Measurements from ENCODE around the gene MS4A12.
"Not testable (repeated sequence)": the region's sequence is repeated elsewhere in the genome, so short reads cannot be mapped to it uniquely, and the experiment has no call there.

Gene MS4A12

DNA sequence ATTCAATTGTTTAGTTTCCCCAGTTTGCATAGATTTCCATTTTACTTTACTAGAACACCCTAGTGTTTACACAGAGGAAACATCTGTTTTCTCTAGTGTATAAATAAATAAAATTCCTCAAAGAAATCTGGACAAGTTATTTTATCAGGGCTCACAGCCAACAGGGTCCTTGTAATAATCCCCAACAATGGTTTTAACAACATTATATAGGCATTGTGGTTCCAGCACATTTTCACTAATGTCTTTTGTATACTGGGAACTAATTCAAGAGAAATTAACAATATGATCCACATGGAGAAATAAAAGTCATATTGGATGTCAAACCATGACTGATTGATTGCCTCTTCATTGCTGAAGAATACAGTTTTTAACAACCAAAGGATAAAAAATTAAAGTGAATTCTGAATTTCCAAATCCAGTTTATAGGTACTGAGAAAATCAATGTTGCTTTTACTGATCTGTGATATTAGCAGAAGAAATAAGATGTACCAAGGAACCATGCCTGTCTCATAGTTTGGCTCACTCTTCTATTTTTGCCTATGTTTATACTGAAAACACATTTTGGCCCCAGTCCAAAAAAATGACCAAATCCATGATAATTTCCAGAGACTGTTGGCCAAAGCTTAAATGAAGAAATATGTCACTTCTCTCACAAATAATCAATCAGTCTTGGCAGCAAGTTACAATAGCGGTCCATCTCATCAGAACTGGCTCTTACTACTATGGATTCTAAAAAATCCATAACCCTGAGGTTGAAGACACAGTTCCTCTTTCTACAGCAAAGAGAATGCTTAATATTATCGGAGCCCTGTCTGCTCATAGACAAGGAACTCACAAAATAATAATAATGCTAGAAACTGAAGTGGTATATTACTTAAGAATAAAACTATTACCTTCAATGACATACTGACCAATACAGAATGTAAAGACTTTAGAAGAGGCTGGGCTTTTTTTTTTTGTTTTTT lies 21.2 kb downstream of the MS4A12 start:
- DNase-seq = no peak

DNA sequence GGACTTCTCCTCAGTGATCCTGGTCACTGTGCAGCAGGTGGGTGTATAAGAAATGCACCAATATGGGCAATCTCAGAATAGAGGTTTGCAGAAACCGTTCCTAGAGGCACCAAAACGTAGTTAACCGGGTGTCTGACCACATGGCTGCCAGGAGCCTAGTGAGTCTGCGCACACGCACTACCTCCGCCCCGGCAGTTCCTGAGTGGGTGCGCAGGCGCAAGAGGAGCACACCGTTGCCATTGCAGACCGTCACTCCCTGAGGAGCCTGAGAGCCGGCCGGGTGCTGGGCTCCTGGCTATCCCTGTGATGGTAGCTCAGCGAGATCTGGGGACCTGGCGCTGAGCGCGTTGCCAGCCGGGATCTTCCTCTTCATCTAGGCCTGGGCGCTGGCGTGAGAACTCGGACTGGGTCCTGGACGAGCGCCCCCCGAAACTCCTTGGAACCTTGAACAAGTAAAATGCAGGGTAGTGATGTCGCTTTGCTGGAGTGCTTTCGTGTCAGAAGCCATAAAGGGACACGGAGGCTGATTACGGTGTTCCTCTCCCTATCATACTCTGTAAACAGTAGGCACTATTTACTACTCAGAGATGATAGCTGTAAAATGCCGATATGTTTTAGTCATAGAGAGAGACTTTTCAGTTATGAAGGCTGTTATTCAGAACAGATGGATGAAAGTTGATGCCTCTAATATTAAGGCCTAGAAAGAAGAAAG lies 22.7 kb downstream of the MS4A12 start, which contains the start of gene MS4A13:
MS4A13 (plus strand) TSS at position 249 of the 712 bp plus-strand sequence. CDS start 2,692 bp downstream, outside the sequence.
- no peak for DNase-seq

DNA sequence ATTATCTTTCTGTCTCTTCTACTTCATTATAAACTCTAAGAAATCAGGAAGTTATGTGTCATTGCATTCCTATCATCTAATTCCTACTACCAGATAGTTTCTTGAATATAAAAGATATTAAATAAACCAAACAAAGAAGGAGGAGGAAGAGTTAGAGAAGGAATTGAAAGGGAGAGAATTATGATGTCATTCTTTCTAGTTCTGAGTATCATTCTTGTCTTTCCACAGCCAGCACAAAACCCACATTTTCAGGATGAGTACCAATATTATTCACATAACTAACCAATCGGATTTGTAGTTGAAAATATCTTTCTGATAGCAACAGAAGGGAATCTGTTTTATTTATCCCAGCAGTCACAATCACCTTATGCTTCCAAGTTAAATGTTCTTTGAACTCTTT lies 35.9 kb downstream of the MS4A12 start:
- DNase-seq = no peak

DNA sequence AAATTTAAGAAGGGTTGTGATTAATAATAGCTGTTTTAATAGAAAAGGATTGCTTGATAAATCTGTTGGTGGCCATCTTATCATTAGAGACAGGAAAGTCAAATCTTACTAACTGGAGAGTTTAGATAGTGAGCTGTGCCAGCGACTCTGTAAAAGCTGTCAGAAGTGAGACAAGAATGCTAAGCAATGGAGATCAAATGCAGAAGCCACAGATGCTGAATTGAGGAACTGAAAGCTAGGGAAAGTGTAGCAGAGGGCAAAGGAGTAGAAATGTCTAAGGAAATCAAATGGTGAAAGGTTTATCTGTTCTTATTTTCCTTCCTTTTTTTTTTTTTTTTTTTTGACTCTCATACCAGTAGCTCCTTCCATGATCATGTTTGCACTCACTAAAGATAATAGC lies 36.4 kb downstream of the MS4A12 start:
- DNase-seq = no peak

DNA sequence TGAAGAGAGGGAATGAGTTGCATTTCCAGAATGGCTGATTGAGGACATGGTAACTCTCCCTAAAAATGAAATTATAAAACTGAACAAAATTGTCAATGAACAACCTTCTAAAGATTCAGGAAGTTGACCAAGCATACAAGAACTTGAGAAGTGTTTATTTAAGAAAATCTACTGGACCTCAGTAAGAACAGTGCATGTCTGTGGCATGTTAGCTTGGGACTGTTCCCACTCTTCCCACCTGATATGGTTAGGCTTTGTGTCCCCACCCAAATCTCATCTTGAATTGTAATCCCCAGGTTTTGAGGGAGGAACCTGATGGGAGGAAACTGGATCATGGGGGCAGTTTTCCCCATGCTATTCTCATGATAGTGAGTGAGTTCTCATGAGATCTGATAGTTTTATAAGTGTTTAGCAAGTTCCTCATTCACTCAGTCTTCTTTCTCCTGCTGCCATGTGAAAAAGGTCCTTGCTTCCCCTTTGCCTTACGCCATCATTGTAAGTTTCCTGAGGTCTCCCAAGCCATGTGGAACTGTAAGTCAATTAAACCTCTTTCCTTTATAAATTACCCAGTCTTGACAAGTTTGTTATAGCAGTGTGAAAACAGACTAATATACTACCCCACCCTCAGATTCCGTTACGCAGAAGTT lies 38.0 kb downstream of the MS4A12 start:
- DNase-seq = no peak

DNA sequence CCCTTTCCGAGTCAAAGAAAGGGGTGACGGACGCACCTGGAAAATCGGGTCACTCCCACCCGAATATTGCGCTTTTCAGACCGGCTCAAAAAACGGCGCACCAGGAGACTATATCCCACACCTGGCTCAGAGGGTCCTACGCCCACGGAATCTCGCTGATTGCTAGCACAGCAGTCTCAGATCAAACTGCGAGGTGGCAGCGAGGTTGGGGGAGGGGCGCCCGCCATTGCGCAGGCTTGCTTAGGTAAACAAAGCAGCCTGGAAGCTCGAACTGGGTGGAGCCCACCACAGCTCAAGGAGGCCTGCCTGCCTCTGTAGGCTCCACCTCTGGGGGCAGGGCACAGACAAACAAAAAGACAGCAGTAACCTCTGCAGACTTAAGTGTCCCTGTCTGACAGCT lies 39.8 kb downstream of the MS4A12 start:
- DNase-seq = not testable (repeated sequence)

DNA sequence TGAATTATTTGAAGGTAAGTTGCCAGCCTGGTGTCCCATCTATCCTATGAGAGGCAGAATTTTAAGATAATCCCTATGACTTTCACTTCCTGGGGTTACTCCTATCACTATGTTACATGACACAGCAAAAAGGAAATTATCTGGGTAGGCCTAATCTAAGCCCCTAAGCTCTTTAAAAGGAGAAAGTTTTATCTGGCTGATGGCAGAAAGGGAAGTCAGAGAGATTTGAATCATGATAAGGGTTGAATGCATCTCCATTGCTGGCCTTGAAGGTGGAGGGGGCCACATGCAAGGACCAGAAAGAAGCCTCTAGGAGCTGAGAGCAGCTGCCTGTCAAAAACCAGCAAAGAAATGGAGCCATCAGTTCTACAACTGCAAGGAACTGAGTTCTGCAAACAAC lies 46.0 kb downstream of the MS4A12 start:
- not testable (repeated sequence) for DNase-seq

DNA sequence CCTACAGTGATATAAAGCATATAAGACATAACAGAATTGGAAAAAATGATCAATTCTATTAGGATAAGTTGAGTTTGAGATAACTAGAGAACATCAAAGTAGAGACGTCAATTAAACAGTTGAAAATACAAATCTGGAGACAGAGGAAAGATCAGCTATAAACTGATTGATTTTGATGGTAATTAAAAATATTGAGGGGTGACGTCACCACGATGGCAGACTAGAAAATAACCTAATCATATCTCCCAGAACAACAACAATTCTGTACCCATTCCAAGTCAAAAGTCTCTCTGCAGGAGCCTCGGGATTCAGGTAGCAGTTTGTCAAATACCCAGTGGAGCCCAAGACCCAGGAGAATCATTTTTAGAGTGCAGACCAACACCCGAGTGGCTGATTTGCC lies 51.5 kb downstream of the MS4A12 start:
- no peak for DNase-seq

Data from amniotic stem cell (primary cell).